Measurements from ENCODE around the gene PNMA6E. TPM values are rescaled to one million over a fixed set of nuclear protein-coding genes. Genes with fewer than 3 reads are reported as not detected.

The PNMA6E gene
- total and polyA plus RNA-seq, 2 experiments from 2014 or later: not detected

DNA sequence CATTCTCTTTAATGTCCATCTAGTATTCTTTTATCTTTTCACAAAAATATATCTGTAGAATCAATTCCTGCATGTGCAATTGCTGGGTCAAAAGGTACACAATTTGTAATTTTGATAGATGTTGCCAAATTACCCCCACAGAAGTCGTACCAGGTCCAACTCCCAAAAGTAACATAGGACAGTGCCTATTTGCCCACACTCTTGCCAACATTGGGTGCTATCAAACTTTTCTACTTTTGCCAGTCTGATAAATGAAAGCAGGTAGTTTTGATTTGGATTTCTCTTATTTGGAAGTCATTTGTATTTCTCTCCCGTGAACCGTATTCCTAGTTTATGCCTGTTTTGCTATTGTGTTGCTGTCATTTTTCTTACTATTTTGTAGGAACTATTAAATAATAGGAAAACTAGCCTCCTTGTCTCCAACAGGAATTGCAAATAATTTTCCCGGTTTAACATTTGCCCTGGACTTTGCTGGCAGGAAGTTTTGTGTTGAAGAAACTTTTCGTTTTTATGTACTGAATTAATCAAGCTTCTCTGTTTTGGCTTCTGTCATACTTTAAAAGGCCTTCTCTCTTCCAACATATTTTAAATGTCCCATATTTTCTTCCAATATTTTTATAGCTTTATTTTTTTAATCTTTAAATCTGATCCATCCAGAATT lies 34.1 kb downstream of the PNMA6E start:
- Histone ChIP-seq H3F3A (replicated peaks; ENCODE audit: low read depth) (no peaks in the 10 kb centered on the region), H3K36me3 (ENCODE audit: insufficient read depth) (no peaks in the 10 kb centered on the region), H3K9me2 (ENCODE audit: insufficient read depth) (no peaks in the 10 kb centered on the region), H3K79me2 (replicated peaks; ENCODE audit: insufficient read depth) (no peaks in the 10 kb centered on the region), H2AFZ (no peak overlapping the region), H3K27ac (ENCODE audit: low read depth) (no peak overlapping the region), H3K4me3 (no peak overlapping the region), H4K20me1 (replicated peaks; ENCODE audit: insufficient read depth) (no peaks in the 10 kb centered on the region), H3K4me2 (no peak overlapping the region), H3K27me3 (ENCODE audit: insufficient read depth) (no peaks in the 10 kb centered on the region), H3K4me1 (ENCODE audit: insufficient read depth) (no peaks in the 10 kb centered on the region)
- no peaks in the 10 kb centered on the region for H3K9me3 Mint-ChIP-seq
- TF ChIP-seq REST (IDR thresholded peaks at IDR 0.05; ENCODE audit: unreplicated experiment) (no peak), JUNB (IDR thresholded peaks at IDR 0.05; ENCODE audit: unreplicated experiment) (no peak)
- no peaks in the 10 kb centered on the region for H3K27me3 Mint-ChIP-seq (ENCODE audit: insufficient read depth, low read depth, poor library complexity)
- no peak overlapping the region for H3K27ac Mint-ChIP-seq
- H3K4me1 Mint-ChIP-seq: no peaks in the 10 kb centered on the region
- H3K36me3 Mint-ChIP-seq (ENCODE audit: low read depth): no peaks in the 10 kb centered on the region
- H3K4me3 Mint-ChIP-seq: no peak overlapping the region
- no peak for ATAC-seq
- DNase-seq (ENCODE audit: low spot score): no peak

- no peak for TF ChIP-seq CREB1 (CRISPR knock-in tag; IDR thresholded peaks at IDR 0.05; ENCODE audit: low read depth)
- no peak for TF ChIP-seq REST (IDR thresholded peaks at IDR 0.05; ENCODE audit: unreplicated experiment)
- Mint-ChIP-seq H3K4me1 (no peaks in the 10 kb centered on the region), H3K27ac (no peak overlapping the region), H3K9me3 (no peaks in the 10 kb centered on the region), H3K27me3 (ENCODE audit: insufficient read depth, low read depth, poor library complexity) (no peaks in the 10 kb centered on the region), H3K36me3 (ENCODE audit: low read depth) (no peaks in the 10 kb centered on the region), H3K4me3 (no peak overlapping the region)
- no peak for ATAC-seq
- DNase-seq (ENCODE audit: low spot score): no peak
- H3K79me2 ChIP-seq (replicated peaks; ENCODE audit: insufficient read depth): no peaks in the 10 kb centered on the region
- H3K4me2 ChIP-seq: no peak overlapping the region
- H3K4me3 ChIP-seq: no peak overlapping the region
- no peaks in the 10 kb centered on the region for H3K4me1 ChIP-seq (ENCODE audit: insufficient read depth)
- H4K20me1 ChIP-seq (replicated peaks; ENCODE audit: insufficient read depth): no peaks in the 10 kb centered on the region
- H3F3A ChIP-seq (replicated peaks; ENCODE audit: low read depth): no peaks in the 10 kb centered on the region
- H3K27me3 ChIP-seq (ENCODE audit: insufficient read depth): no peaks in the 10 kb centered on the region
- no peaks in the 10 kb centered on the region for H3K9me2 ChIP-seq (ENCODE audit: insufficient read depth)
- H2AFZ ChIP-seq: no peak overlapping the region
- H3K27ac ChIP-seq (ENCODE audit: low read depth): no peak overlapping the region
- H3K36me3 ChIP-seq (ENCODE audit: insufficient read depth): no peaks in the 10 kb centered on the region
Observed at GRCh38 chrX:153366119-153366518, 35.0 kb downstream of the PNMA6E start.
